Loucy (cell line): ENCODE results near the gene MPC1.
"Not testable (repeated sequence)": the region's sequence is repeated elsewhere in the genome, so short reads cannot be mapped to it uniquely, and the experiment has no call there.

Experiments
- H2AFZ ChIP-seq: fragments of 200-600 bp; sonication (generic); 2 replicates; pipeline ENCODE4 v1.6.0; 2016; ENCODE audit warnings: antibody characterized with exemption, mild to moderate bottlenecking, low read length, moderate library complexity
- H3F3A ChIP-seq: fragments of 200-600 bp; 2 replicates; pipeline ENCODE4 v1.6.0; 2016; ENCODE audit warnings: antibody characterized with exemption, low read depth, mild to moderate bottlenecking
- H3K27me3 ChIP-seq: fragments of 200-600 bp; sonication (generic); 2 replicates; pipeline ENCODE4 v1.6.1; 2014; ENCODE audit warnings: low read length, mild to moderate bottlenecking; ENCODE audit not compliant: insufficient read depth, poor library complexity, severe bottlenecking
- H3K36me3 ChIP-seq: fragments of 200-600 bp; sonication (generic); 2 replicates; pipeline ENCODE4 v1.6.1; 2016; ENCODE audit warnings: low read length; ENCODE audit not compliant: insufficient read depth
- H3K4me1 ChIP-seq: fragments of 200-600 bp; sonication (generic); 2 replicates; pipeline ENCODE4 v1.5.1; 2014; ENCODE audit warnings: low read length, mild to moderate bottlenecking; ENCODE audit not compliant: insufficient read depth, poor library complexity, severe bottlenecking
- H3K4me2 ChIP-seq: fragments of 200-600 bp; sonication (generic); 2 replicates; pipeline ENCODE4 v1.6.0; 2014; ENCODE audit warnings: antibody characterized with exemption, low read length, low read depth, mild to moderate bottlenecking; ENCODE audit not compliant: poor library complexity, severe bottlenecking
- H3K4me3 ChIP-seq: fragments of 200-600 bp; sonication (generic); 2 replicates; pipeline ENCODE4 v1.5.1; 2014; ENCODE audit warnings: low read length, mild to moderate bottlenecking, mixed read lengths; ENCODE audit not compliant: poor library complexity, severe bottlenecking
- H3K79me2 ChIP-seq: fragments of 200-600 bp; sonication (generic); 2 replicates; pipeline ENCODE4 v1.6.1; 2014; ENCODE audit warnings: low read length; ENCODE audit not compliant: insufficient read depth
- H3K9ac ChIP-seq: fragments of 200-600 bp; sonication (generic); 2 replicates; pipeline ENCODE4 v1.6.0; 2014; ENCODE audit warnings: mild to moderate bottlenecking, low read depth, low read length, moderate library complexity; ENCODE audit not compliant: poor library complexity, severe bottlenecking
- H3K9me2 ChIP-seq: fragments of 200-600 bp; sonication (generic); replicated peaks from 2 replicates; pipeline ENCODE4 v1.6.1; 2016; ENCODE audit warnings: low read depth, low read length, mixed read lengths
- H3K9me3 ChIP-seq: fragments of 200-600 bp; sonication (generic); 2 replicates; pipeline ENCODE4 v1.6.1; 2014; ENCODE audit warnings: mild to moderate bottlenecking, antibody characterized with exemption, low read length, low read depth; ENCODE audit not compliant: insufficient read depth
- H4K20me1 ChIP-seq: fragments of 200-600 bp; sonication (generic); 2 replicates; pipeline ENCODE4 v1.6.0; 2014; ENCODE audit warnings: antibody characterized with exemption, low read length, mild to moderate bottlenecking; ENCODE audit not compliant: insufficient read depth, poor library complexity, severe bottlenecking
- CTCF ChIP-seq: fragments of 200-600 bp; sonication (generic); conservative IDR thresholded peaks from 2 replicates; pipeline ENCODE4 v1.5.1; 2014; ENCODE audit warnings: mild to moderate bottlenecking, antibody characterized with exemption, low read length
- EZH2phosphoT487 ChIP-seq: fragments of 200-600 bp; IDR thresholded peaks from 2 replicates; pipeline ENCODE4 v1.6.1; 2018; ENCODE audit warnings: antibody characterized with exemption, mild to moderate bottlenecking, moderate library complexity, borderline replicate concordance

MPC1 gene

GRCh38 chr6:166365806-166366205, 16.9 kb downstream of the MPC1 start:
- H3K9ac ChIP-seq, result no peak overlapping the region
- H3F3A ChIP-seq, result no peaks in the 10 kb centered on the region
- no peaks in the 10 kb centered on the region for H4K20me1 ChIP-seq
- H3K79me2 ChIP-seq, result no peaks in the 10 kb centered on the region
- H3K9me3 ChIP-seq, result no peaks in the 10 kb centered on the region
- H3K4me3 ChIP-seq, result no peak overlapping the region
- H3K9me2 ChIP-seq, result no peaks in the 10 kb centered on the region
- TF ChIP-seq CTCF, result no peak
- no peak for TF ChIP-seq EZH2phosphoT487
- H3K36me3 ChIP-seq, result peaks cover 3% of the 10 kb centered on the region; the same call in 1 of the 2 replicates
- H3K4me2 ChIP-seq, result no peak overlapping the region
- H2AFZ ChIP-seq, result no peak overlapping the region
- H3K27me3 ChIP-seq, result no peaks in the 10 kb centered on the region
- H3K4me1 ChIP-seq, result no peaks in the 10 kb centered on the region

GRCh38 chr6:166365221-166365620, 17.5 kb downstream of the MPC1 start:
- Histone ChIP-seq H3K9me2 (no peaks in the 10 kb centered on the region), H3K9me3 (no peaks in the 10 kb centered on the region), H3K4me3 (no peak overlapping the region), H4K20me1 (no peaks in the 10 kb centered on the region), H3K79me2 (no peaks in the 10 kb centered on the region), H3K27me3 (no peaks in the 10 kb centered on the region), H3K9ac (no peak overlapping the region), H3K36me3 (peaks cover 3% of the 10 kb centered on the region; the same call in 1 of the 2 replicates), H3K4me2 (no peak overlapping the region), H3F3A (no peaks in the 10 kb centered on the region), H2AFZ (no peak overlapping the region), H3K4me1 (no peaks in the 10 kb centered on the region)
- no peak for TF ChIP-seq CTCF
- no peak for TF ChIP-seq EZH2phosphoT487

GRCh38 chr6:166364456-166364855, 18.3 kb downstream of the MPC1 start:
- no peaks in the 10 kb centered on the region for H3K79me2 ChIP-seq
- no peaks in the 10 kb centered on the region for H3K9me3 ChIP-seq
- no peak overlapping the region for H2AFZ ChIP-seq
- no peaks in the 10 kb centered on the region for H3K4me1 ChIP-seq
- TF ChIP-seq EZH2phosphoT487 (no peak), CTCF (no peak)
- H3K9me2 ChIP-seq, result no peaks in the 10 kb centered on the region
- no peaks in the 10 kb centered on the region for H4K20me1 ChIP-seq
- no peak overlapping the region for H3K4me3 ChIP-seq
- H3K27me3 ChIP-seq, result no peaks in the 10 kb centered on the region
- H3F3A ChIP-seq, result no peaks in the 10 kb centered on the region
- no peak overlapping the region for H3K4me2 ChIP-seq
- H3K9ac ChIP-seq, result no peak overlapping the region
- peaks cover 3% of the 10 kb centered on the region; the same call in 1 of the 2 replicates for H3K36me3 ChIP-seq

- H3K4me3 ChIP-seq, H3F3A ChIP-seq, H3K4me1 ChIP-seq, H3K27me3 ChIP-seq, H3K79me2 ChIP-seq, H3K4me2 ChIP-seq, H3K9me2 ChIP-seq, H2AFZ ChIP-seq, H3K9me3 ChIP-seq, H4K20me1 ChIP-seq, H3K36me3 ChIP-seq, H3K9ac ChIP-seq: not testable (repeated sequence)
Observed at GRCh38 chr6:166362427-166362826, 20.3 kb downstream of the MPC1 start.
